PC-9 (cell line): ENCODE measurements around the gene GCLM.

Experiments used
- CTCF ChIP-seq: fragments of 200-600 bp; sonication (generic); conservative IDR thresholded peaks from 2 replicates; pipeline ENCODE4 v1.6.1; 2017; ENCODE audit warnings: mixed run types, antibody characterized with exemption, mild to moderate bottlenecking, moderate library complexity
- EZH2 ChIP-seq: fragments of 200-600 bp; sonication (generic); IDR thresholded peaks from 2 replicates; pipeline ENCODE4 v1.8.0; 2017; ENCODE audit warnings: antibody characterized with exemption, low read depth

GRCh38 chr1:93846992-93847810, 62.0 kb downstream of the GCLM start:
- no peak for TF ChIP-seq CTCF
- no peak for TF ChIP-seq EZH2
